Neural cell (in vitro differentiated cells): ENCODE data around the gene EMC8. TPM values are rescaled to one million over a fixed set of nuclear protein-coding genes. Genes with fewer than 3 reads are reported as not detected.
"Not testable (repeated sequence)": the region's sequence is repeated elsewhere in the genome, so short reads cannot be mapped to it uniquely, and the experiment has no call there.

Source experiments
- H2AFZ ChIP-seq: fragments of 200-600, 300-800 bp; sonication (generic), shearing (Covaris generic); 2 replicates; pipeline ENCODE4 v1.6.0; 2014; ENCODE audit warnings: low read depth, mild to moderate bottlenecking, antibody characterized with exemption, low read length, moderate library complexity
- H3F3A ChIP-seq: fragments of 200-600 bp; shearing (Covaris generic); 2 replicates; pipeline ENCODE4 v1.6.1; 2016; ENCODE audit warnings: mild to moderate bottlenecking, moderate library complexity, mixed read lengths, antibody characterized with exemption, low read length; ENCODE audit not compliant: insufficient read depth, poor library complexity, severe bottlenecking
- H3K27ac ChIP-seq: fragments of 200-600, 300-800 bp; sonication (generic), shearing (Covaris generic); 2 replicates; pipeline ENCODE4 v1.5.1; 2014; ENCODE audit warnings: mild to moderate bottlenecking, low read length, moderate library complexity
- H3K27me3 ChIP-seq: fragments of 300-800, 200-600 bp; sonication (generic), shearing (Covaris generic); 2 replicates; pipeline ENCODE4 v1.6.0; 2014; ENCODE audit warnings: mild to moderate bottlenecking, low read depth, low read length, moderate library complexity; ENCODE audit not compliant: insufficient read depth
- H3K36me3 ChIP-seq: fragments of 300-800, 200-600 bp; sonication (generic), shearing (Covaris generic); 2 replicates; pipeline ENCODE4 v1.5.1; 2014; ENCODE audit warnings: mild to moderate bottlenecking, antibody characterized with exemption, low read length, moderate library complexity; ENCODE audit not compliant: insufficient read depth
- H3K4me2 ChIP-seq: fragments of 300-800, 200-600 bp; sonication (generic), shearing (Covaris generic); 2 replicates; pipeline ENCODE4 v1.6.0; 2014; ENCODE audit warnings: mild to moderate bottlenecking, low read length
- H3K4me3 ChIP-seq: fragments of 300-800, 200-600 bp; sonication (generic), shearing (Covaris generic); 2 replicates; pipeline ENCODE4 v1.5.1; 2014; ENCODE audit warnings: mild to moderate bottlenecking, low read length, moderate library complexity
- H3K79me2 ChIP-seq: fragments of 200-600 bp; shearing (Covaris generic); replicated peaks from 2 replicates; pipeline ENCODE4 v1.6.0; 2014; ENCODE audit warnings: mild to moderate bottlenecking, low read length, moderate library complexity; ENCODE audit not compliant: insufficient read depth
- H3K9ac ChIP-seq: fragments of 300-800, 200-600 bp; sonication (generic), shearing (Covaris generic); 2 replicates; pipeline ENCODE4 v1.6.1; 2016; ENCODE audit warnings: mild to moderate bottlenecking, low read length, mixed read lengths
- H3K9me2 ChIP-seq: fragments of 200-600 bp; shearing (Covaris generic); 2 replicates; pipeline ENCODE4 v1.6.1; 2016; ENCODE audit warnings: mild to moderate bottlenecking, low read length, mixed read lengths; ENCODE audit not compliant: insufficient read depth
- H3K9me3 ChIP-seq: fragments of 200-600, 300-800 bp; sonication (generic), shearing (Covaris generic); 2 replicates; pipeline ENCODE4 v1.6.1; 2016; ENCODE audit warnings: mild to moderate bottlenecking, mixed run types, low read length, moderate library complexity, mixed read lengths
- H4K20me1 ChIP-seq: fragments of 200-600 bp; shearing (Covaris generic); 2 replicates; pipeline ENCODE4 v1.6.1; 2016; ENCODE audit warnings: mild to moderate bottlenecking, mixed run types; ENCODE audit not compliant: insufficient read depth
- CTCF ChIP-seq: fragments of 450-650 bp; IDR thresholded peaks from 2 replicates; pipeline ENCODE4 v1.5.1; 2014; ENCODE audit warnings: antibody characterized with exemption, mild to moderate bottlenecking, moderate library complexity; ENCODE audit not compliant: poor library complexity, severe bottlenecking
- EP300 ChIP-seq: fragments of 450-650 bp; conservative IDR thresholded peaks from 2 replicates; pipeline ENCODE4 v1.6.1; 2014; ENCODE audit warnings: antibody characterized with exemption, mild to moderate bottlenecking, moderate library complexity; ENCODE audit not compliant: poor library complexity, severe bottlenecking
- EZH2 ChIP-seq: fragments of 200-600, 300-800 bp; shearing (Covaris generic), sonication (generic); IDR thresholded peaks from 2 replicates; pipeline ENCODE4 v1.6.1; 2014; ENCODE audit warnings: antibody characterized with exemption, low read length, borderline replicate concordance, mild to moderate bottlenecking; ENCODE audit not compliant: insufficient read depth, poor library complexity, severe bottlenecking
- POLR2AphosphoS5 ChIP-seq: IDR thresholded peaks from 2 replicates; pipeline ENCODE4 v1.6.1; 2012
- RAD21 ChIP-seq: fragments of 450-650 bp; conservative IDR thresholded peaks from 2 replicates; pipeline ENCODE4 v1.6.1; 2014; ENCODE audit warnings: antibody characterized with exemption, mild to moderate bottlenecking, moderate library complexity
- SMC3 ChIP-seq: fragments of 450-650 bp; conservative IDR thresholded peaks from 2 replicates; pipeline ENCODE4 v1.6.1; 2014; ENCODE audit warnings: antibody characterized with exemption, mild to moderate bottlenecking, moderate library complexity; ENCODE audit not compliant: poor library complexity
- TAF1 ChIP-seq: IDR thresholded peaks from 2 replicates; pipeline ENCODE4 v1.6.1; 2012; ENCODE audit warnings: low read depth
- polyA plus RNA-seq: library from polyadenylated mRNA; depleted of rRNA; stranded (reverse); fragments of >200 nt; gene quantifications from 2 replicates; pipeline ENCODE4 v1.2.3, GENCODE V29; 2014

The EMC8 gene
- polyA plus RNA-seq, 1 donor from 2014 or later = 38.9 TPM

DNA sequence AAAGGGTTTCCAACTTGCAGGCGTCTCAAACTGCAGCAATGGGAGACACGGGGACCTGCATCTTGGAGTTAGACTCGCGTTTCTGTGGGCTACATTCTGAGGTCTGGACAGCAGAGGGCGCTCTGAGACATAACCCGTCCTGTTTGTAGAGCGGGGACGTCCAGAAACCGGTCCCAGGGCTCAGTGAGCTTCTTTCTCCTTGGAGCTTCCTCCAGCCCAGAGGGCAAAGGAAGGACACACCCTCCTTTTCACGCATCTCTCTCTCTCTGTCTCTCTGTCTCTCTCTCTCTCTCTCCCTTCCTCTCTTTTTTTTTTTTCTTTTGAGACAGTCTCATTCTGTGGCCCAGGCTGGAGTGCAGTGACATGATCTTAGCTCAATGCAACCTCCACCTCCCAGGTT is 19.9 kb upstream of the EMC8 start:
- TF ChIP-seq CTCF (peak; percentile 34), EZH2 (no peak)
- no peak overlapping the region for H3K4me3 ChIP-seq
- no peaks in the 10 kb centered on the region for H3F3A ChIP-seq
- no peak overlapping the region for H3K9ac ChIP-seq
- no peaks in the 10 kb centered on the region for H3K79me2 ChIP-seq
- H3K27ac ChIP-seq = no peak overlapping the region
- no peaks in the 10 kb centered on the region for H3K36me3 ChIP-seq
- H3K4me2 ChIP-seq = no peak overlapping the region
- H2AFZ ChIP-seq = no peak overlapping the region
- peaks cover 5% of the 10 kb centered on the region for H3K27me3 ChIP-seq
- no peaks in the 10 kb centered on the region for H3K9me3 ChIP-seq
- H3K9me2 ChIP-seq = no peaks in the 10 kb centered on the region
- no peaks in the 10 kb centered on the region for H4K20me1 ChIP-seq

DNA sequence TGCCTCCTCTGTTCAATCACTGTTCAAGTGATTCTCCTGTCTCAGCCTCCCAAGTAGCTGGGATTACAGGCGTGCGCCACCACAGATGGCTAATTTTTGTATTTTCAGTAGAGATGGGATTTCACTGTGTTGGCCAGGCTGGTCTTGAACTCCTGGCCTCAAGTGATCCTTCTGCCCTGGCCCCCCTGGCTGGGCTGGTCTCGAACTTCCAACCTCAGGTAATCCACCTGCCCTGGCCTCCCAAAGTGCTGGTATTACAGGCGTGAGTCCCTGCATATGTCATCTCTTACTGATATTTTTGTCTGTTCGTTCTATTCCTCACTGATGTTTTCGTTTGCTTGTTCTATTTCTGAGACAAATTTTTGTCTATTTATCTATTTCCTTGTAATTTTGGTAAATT is 17.9 kb upstream of the EMC8 start:
- not testable (repeated sequence) for H2AFZ ChIP-seq, H4K20me1 ChIP-seq, H3K79me2 ChIP-seq, H3K36me3 ChIP-seq, H3K27me3 ChIP-seq, H3K9ac ChIP-seq, H3K27ac ChIP-seq, H3K9me2 ChIP-seq, H3K4me3 ChIP-seq, H3K9me3 ChIP-seq, H3F3A ChIP-seq, H3K4me2 ChIP-seq

DNA sequence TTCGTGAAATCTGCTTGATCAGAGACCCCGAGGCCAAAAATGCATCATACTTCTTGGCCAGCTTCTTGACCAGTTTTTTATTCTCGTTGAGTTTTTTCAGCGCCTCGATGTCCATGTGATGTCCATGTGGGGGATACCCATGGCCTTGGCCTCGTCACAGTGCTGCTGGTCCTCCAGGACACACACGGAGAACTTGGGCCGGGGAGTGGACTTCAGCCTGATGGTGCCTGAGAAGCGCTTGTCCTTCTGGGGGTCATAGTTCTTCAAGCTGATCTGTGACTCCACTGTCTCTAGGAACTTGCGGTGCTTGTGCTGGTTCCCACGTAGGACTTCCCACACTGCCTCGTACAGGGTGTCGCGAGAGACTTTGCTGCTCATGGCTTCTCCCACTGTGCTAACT is 16.8 kb upstream of the EMC8 start:
- Histone ChIP-seq H4K20me1 (no peaks in the 10 kb centered on the region), H3K27me3 (peaks cover 5% of the 10 kb centered on the region), H2AFZ (no peak overlapping the region), H3K9ac (no peak overlapping the region), H3K9me3 (no peaks in the 10 kb centered on the region), H3K79me2 (no peaks in the 10 kb centered on the region), H3K9me2 (no peaks in the 10 kb centered on the region), H3F3A (no peaks in the 10 kb centered on the region), H3K4me3 (no peak overlapping the region), H3K36me3 (no peaks in the 10 kb centered on the region), H3K27ac (no peak overlapping the region), H3K4me2 (no peak overlapping the region)
- TF ChIP-seq POLR2AphosphoS5 = no peak
- no peak for TF ChIP-seq EZH2
- no peak for TF ChIP-seq EP300
- TF ChIP-seq RAD21 = no peak
- no peak for TF ChIP-seq SMC3
- TF ChIP-seq TAF1 = no peak
- TF ChIP-seq CTCF = no peak
